Neuron (in vitro differentiated cells): ENCODE data around the gene KRTAP3-2.

Source experiments
- H2AFZ ChIP-seq: one replicate; pipeline ENCODE4 v1.6.1; 2013; ENCODE audit warnings: low read depth, mild to moderate bottlenecking, inconsistent platforms, low read length, moderate library complexity
- H3K27me3 ChIP-seq: one replicate; pipeline ENCODE4 v1.6.1; 2013; ENCODE audit warnings: low read length; ENCODE audit not compliant: insufficient read depth
- H3K36me3 ChIP-seq: one replicate; pipeline ENCODE4 v1.6.1; 2013; ENCODE audit warnings: low read length; ENCODE audit not compliant: insufficient read depth
- H3K4me1 ChIP-seq: one replicate; pipeline ENCODE4 v1.6.1; 2013; ENCODE audit warnings: low read length; ENCODE audit not compliant: insufficient read depth
- H3K4me3 ChIP-seq: 2 replicates; pipeline ENCODE4 v1.5.1; 2013; ENCODE audit warnings: mild to moderate bottlenecking, low read length, moderate library complexity
- H3K9me3 ChIP-seq: one replicate; pipeline ENCODE4 v1.6.1; 2013; ENCODE audit warnings: low read length

KRTAP3-2 gene

DNA sequence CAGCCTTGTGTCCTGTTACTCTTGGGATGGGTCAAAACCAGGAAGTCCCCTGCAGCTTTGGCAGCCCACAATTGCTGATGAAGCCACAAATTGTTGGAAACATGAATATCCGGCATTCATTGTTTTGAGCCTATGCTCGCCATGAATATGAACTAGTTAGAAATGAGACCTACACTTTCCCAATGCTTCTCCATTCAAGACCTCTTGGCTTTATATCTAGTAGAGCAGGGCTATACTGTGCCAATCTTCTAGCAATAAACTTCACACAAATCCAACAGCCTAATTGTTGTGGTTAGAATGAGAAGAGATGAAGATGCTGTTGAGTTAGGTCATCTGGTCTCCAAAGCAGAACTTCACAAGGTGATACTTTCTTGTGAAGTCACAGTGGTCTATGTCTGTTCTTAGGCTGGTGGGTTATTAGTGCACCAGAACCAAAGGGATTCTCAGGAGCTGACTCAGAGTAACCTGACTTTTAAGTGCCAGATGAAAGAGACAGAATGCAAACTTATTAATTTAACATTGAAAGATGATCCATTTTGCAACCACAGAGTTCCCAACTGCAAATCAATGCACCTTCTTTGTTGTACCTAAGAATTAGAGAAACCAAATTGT lies 48.6 kb downstream of the KRTAP3-2 start:
- H3K9me3 ChIP-seq = no peaks in the 10 kb centered on the region
- no peak overlapping the region for H2AFZ ChIP-seq
- peaks cover 4% of the 10 kb centered on the region for H3K27me3 ChIP-seq
- H3K4me1 ChIP-seq = no peaks in the 10 kb centered on the region
- no peaks in the 10 kb centered on the region for H3K36me3 ChIP-seq
- H3K4me3 ChIP-seq = no peak overlapping the region

DNA sequence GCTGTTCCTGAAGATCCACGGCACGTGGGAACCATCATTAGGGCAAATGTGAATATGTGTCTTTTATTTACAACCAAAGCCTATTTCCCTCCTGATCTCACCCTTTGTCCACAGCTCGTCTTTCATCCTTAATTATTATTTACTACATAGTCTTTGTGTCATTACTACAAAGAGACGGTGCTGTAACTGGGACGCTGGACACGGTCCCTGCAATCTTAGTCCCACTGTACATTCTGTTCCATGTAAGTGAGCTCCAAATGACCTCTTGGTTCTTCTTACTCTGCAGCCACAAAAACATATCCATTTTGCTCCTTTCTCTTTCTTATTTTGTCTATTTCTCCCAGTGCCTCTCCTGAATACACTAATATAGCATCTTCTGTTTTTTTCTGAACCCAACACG lies 49.5 kb downstream of the KRTAP3-2 start:
- Histone ChIP-seq H3K9me3 (no peaks in the 10 kb centered on the region), H3K27me3 (peaks cover 4% of the 10 kb centered on the region), H3K4me3 (no peak overlapping the region), H3K4me1 (no peaks in the 10 kb centered on the region), H3K36me3 (no peaks in the 10 kb centered on the region), H2AFZ (no peak overlapping the region)

DNA sequence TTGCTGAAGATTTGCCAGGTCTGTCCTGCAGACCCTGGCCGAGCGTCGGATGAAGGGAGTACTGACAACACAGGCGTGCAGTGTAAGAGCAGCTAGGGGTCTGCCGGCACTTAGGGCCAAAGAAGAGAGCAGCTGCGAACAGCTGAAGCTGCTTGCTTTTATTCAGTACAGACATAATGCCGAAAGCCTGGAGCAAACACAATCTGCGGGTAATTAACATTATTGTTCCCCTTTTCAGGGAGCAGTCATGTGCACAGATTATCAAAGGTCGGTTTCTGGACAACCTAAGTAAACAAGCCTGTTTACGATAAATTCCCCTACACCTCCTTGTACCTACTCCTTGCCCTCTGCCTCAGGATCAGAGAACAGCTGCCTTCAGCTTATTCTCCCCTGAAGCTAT lies 50.3 kb downstream of the KRTAP3-2 start:
- H3K27me3 ChIP-seq = peaks cover 4% of the 10 kb centered on the region

More for the DNA sequence above, 50.3 kb downstream of the KRTAP3-2 start:
- Histone ChIP-seq H3K36me3 (no peaks in the 10 kb centered on the region), H3K4me1 (no peaks in the 10 kb centered on the region), H3K4me3 (no peak overlapping the region), H2AFZ (no peak overlapping the region), H3K9me3 (no peaks in the 10 kb centered on the region)
